Astrocyte of the cerebellum (primary cell): ENCODE data around the gene FOXP3.

ENCODE experiments used
- DNase-seq: peaks from one replicate; pipeline ENCODE4 v3.0.0-alpha.2; 2011; ENCODE audit warnings: low read depth
- H3K4me3 ChIP-seq: 2 replicates; pipeline ENCODE4 v1.5.1; 2011; ENCODE audit warnings: mild to moderate bottlenecking, low read depth, low read length, moderate library complexity
- CTCF ChIP-seq: IDR thresholded peaks from 2 replicates; pipeline ENCODE4 v1.5.1; 2012; ENCODE audit warnings: low read length, low read depth, moderate library complexity, mild to moderate bottlenecking; ENCODE audit errors: missing control alignments
- in situ Hi-C: cut with HindIII; loops from 2 replicates; pipeline ENCODE4 v1.10.0; 2017; ENCODE audit warnings: low sequenced_read_pairs

Gene FOXP3

GRCh38 chrX:49269010-49269766, 4.7 kb upstream of the FOXP3 start:
- H3K4me3 ChIP-seq: peak overlapping the region; percentile 49
- in situ Hi-C loops: no loop called here
- no peak for TF ChIP-seq CTCF
- DNase-seq: peak; percentile 92

GRCh38 chrX:49268702-49269009, 4.1 kb upstream of the FOXP3 start:
- peak overlapping the region; percentile 49 for H3K4me3 ChIP-seq
- TF ChIP-seq CTCF: no peak
- in situ Hi-C loops: no loop called here
- DNase-seq: no peak

- no peak for TF ChIP-seq CTCF
- DNase-seq: no peak
- in situ Hi-C loops: no loop called here
- no peak overlapping the region for H3K4me3 ChIP-seq
These were observed 2.3 kb upstream of the FOXP3 start for GRCh38 chrX:49266523-49267445.

GRCh38 chrX:49263631-49264030, 879 bp downstream of the FOXP3 start:
- no peak overlapping the region for H3K4me3 ChIP-seq
- in situ Hi-C loops: no loop called here
- DNase-seq: no peak
- TF ChIP-seq CTCF: no peak

GRCh38 chrX:49262603-49263002, 1.9 kb downstream of the FOXP3 start:
- in situ Hi-C loops: no loop called here
- no peak for DNase-seq
- no peak for TF ChIP-seq CTCF
- no peak overlapping the region for H3K4me3 ChIP-seq

GRCh38 chrX:49260221-49260985, 4.1 kb downstream of the FOXP3 start:
- in situ Hi-C loops: no loop called here
- no peak for DNase-seq
- no peak overlapping the region for H3K4me3 ChIP-seq
- TF ChIP-seq CTCF: no peak
